Measurements from ENCODE around the gene USH1C.

- no peak for TF ChIP-seq EZH2 (IDR thresholded peaks at IDR 0.05)
- no peak for TF ChIP-seq POLR2AphosphoS5 (IDR thresholded peaks at IDR 0.05; ENCODE audit: borderline replicate concordance, low read depth, low read length)
Observed at GRCh38 chr11:17529844-17530185, 14.4 kb downstream of the USH1C start.
